ENCODE data around the gene RABEP2. TPM values are rescaled to one million over a fixed set of nuclear protein-coding genes. Genes with fewer than 3 reads are reported as not detected.
A peak's percentile ranks its signal among the peaks of the same experiment; 100 is the strongest.
"Not testable (repeated sequence)": the region's sequence is repeated elsewhere in the genome, so short reads cannot be mapped to it uniquely, and the experiment has no call there.

Gene RABEP2
- total RNA-seq, 1 donor: 27.4 TPM

GRCh38 chr16:28869201-28869600 is 55.8 kb downstream of the RABEP2 start:
- TF ChIP-seq CTCF (IDR thresholded peaks at IDR 0.05; ENCODE audit: insufficient read depth, low read length): no peak
- no peak overlapping the region for H3K4me3 ChIP-seq (ENCODE audit: low read depth, low read length)
- DNase-seq (ENCODE audit: low read depth): no peak

- H3K4me3 ChIP-seq (ENCODE audit: low read depth, low read length); DNase-seq (ENCODE audit: low read depth): not testable (repeated sequence)
Measured at GRCh38 chr16:28867646-28868045, 57.4 kb downstream of the RABEP2 start.

- no peak for TF ChIP-seq CTCF (IDR thresholded peaks at IDR 0.05; ENCODE audit: insufficient read depth, low read length)
- H3K4me3 ChIP-seq (ENCODE audit: low read depth, low read length): no peak overlapping the region
- DNase-seq (ENCODE audit: low read depth): no peak
Measured at GRCh38 chr16:28867241-28867640, 57.8 kb downstream of the RABEP2 start.

GRCh38 chr16:28866454-28866804 is 58.6 kb downstream of the RABEP2 start:
- H3K4me3 ChIP-seq (ENCODE audit: low read depth, low read length): no peak overlapping the region
- no peak for TF ChIP-seq CTCF (IDR thresholded peaks at IDR 0.05; ENCODE audit: insufficient read depth, low read length)
- no peak for DNase-seq (ENCODE audit: low read depth)

GRCh38 chr16:28865722-28866453 is 59.1 kb downstream of the RABEP2 start:
- H3K4me3 ChIP-seq (ENCODE audit: low read depth, low read length): peak overlapping the region; percentile 6
- no peak for DNase-seq (ENCODE audit: low read depth)
- TF ChIP-seq CTCF (IDR thresholded peaks at IDR 0.05; ENCODE audit: insufficient read depth, low read length): no peak

GRCh38 chr16:28865001-28865688 is 59.9 kb downstream of the RABEP2 start:
- no peak for TF ChIP-seq CTCF (IDR thresholded peaks at IDR 0.05; ENCODE audit: insufficient read depth, low read length)
- H3K4me3 ChIP-seq (ENCODE audit: low read depth, low read length): peak overlapping the region; percentile 98
- no peak for DNase-seq (ENCODE audit: low read depth)

GRCh38 chr16:28863929-28864793 is 60.9 kb downstream of the RABEP2 start:
- H3K4me3 ChIP-seq (ENCODE audit: low read depth, low read length): peak overlapping the region; percentile 98
- TF ChIP-seq CTCF (IDR thresholded peaks at IDR 0.05; ENCODE audit: insufficient read depth, low read length): no peak
- peak; percentile 64 for DNase-seq (ENCODE audit: low read depth)

All from fibroblast of the aortic adventitia (primary cell).